IMR-90 (cell line): ENCODE results near the gene SPEM1. TPM values are rescaled to one million over a fixed set of nuclear protein-coding genes. Genes with fewer than 3 reads are reported as not detected.

Experiments used
- ATAC-seq: fragments of 200-7000 bp; cut with Tn5 transposase; 2 replicates; pipeline ENCODE4 v1.9.1; 2020; ENCODE audit warnings: low read depth, mild to moderate bottlenecking, moderate library complexity
- Bru-seq: library from RNA; stranded (reverse); fragments of 400-500 nt; gene quantifications from one replicate; lab custom pipeline; 2021; lab: Mats Ljungman, UMichigan
- BruChase-seq, 2 experiments: library from RNA; stranded (reverse); fragments of 400-500 nt; gene quantifications; one replicate each; lab custom pipeline; 2021; lab: Mats Ljungman, UMichigan
- BruUV-seq: library from RNA; stranded (reverse); fragments of 400-500 nt; replicated peaks from 2 replicates; lab custom pipeline; 2021; lab: Mats Ljungman, UMichigan
- CTCF ChIA-PET: fragments of 300-600 bp; formaldehyde crosslinking; extraction: SDS; loops from one replicate; lab custom pipeline; 2021; ENCODE audit warnings: antibody characterized with exemption; lab: Yijun Ruan, JAX
- POLR2A ChIA-PET: fragments of 300-600 bp; sonication (Branson Sonifier 250); formaldehyde crosslinking; loops from one replicate; lab custom pipeline; 2022; ENCODE audit warnings: antibody characterized with exemption; ENCODE audit not compliant: unreplicated experiment; lab: Charles Lee
- DNase-seq: peaks from one replicate; pipeline ENCODE4 v3.0.0; 2013
- H2AFZ ChIP-seq: replicated peaks from 2 replicates; pipeline ENCODE3; 2013; ENCODE audit warnings: low read length, mild to moderate bottlenecking; ENCODE audit not compliant: poor library complexity
- H2AK5ac ChIP-seq: 2 replicates; pipeline ENCODE4 v1.6.1; 2013; ENCODE audit warnings: low read depth, low read length, inconsistent platforms
- H2AK9ac ChIP-seq: replicated peaks from 2 replicates; pipeline ENCODE3; 2013; ENCODE audit warnings: mild to moderate bottlenecking, low read depth, low read length, moderate library complexity; ENCODE audit not compliant: poor library complexity
- H2BK120ac ChIP-seq: 2 replicates; pipeline ENCODE4 v1.6.1; 2013; ENCODE audit warnings: low read depth, low read length, inconsistent platforms
- H2BK15ac ChIP-seq: 3 replicates; pipeline ENCODE4 v1.6.1; 2013; ENCODE audit warnings: low read depth, low read length, inconsistent platforms
- H2BK20ac ChIP-seq: 2 replicates; pipeline ENCODE4 v1.6.1; 2013; ENCODE audit warnings: low read depth, mild to moderate bottlenecking, inconsistent platforms, low read length, moderate library complexity
- H2BK5ac ChIP-seq: 2 replicates; pipeline ENCODE4 v1.6.1; 2013; ENCODE audit warnings: mild to moderate bottlenecking, low read depth, low read length, inconsistent platforms; ENCODE audit not compliant: poor library complexity, severe bottlenecking
- H3K14ac ChIP-seq: replicated peaks from 2 replicates; pipeline ENCODE4 v1.6.1; 2013; ENCODE audit warnings: low read depth, low read length, inconsistent platforms
- H3K18ac ChIP-seq: 2 replicates; pipeline ENCODE4 v1.6.1; 2013; ENCODE audit warnings: low read depth, low read length, control low read depth
- H3K23ac ChIP-seq: 2 replicates; pipeline ENCODE4 v1.6.1; 2013; ENCODE audit warnings: low read depth, low read length, inconsistent platforms
- H3K27ac ChIP-seq: 2 replicates; pipeline ENCODE4 v1.5.1; 2013; ENCODE audit warnings: mild to moderate bottlenecking, control low read depth, low read length; ENCODE audit not compliant: insufficient read depth
- H3K27me3 ChIP-seq: 2 replicates; pipeline ENCODE4 v1.6.1; 2013; ENCODE audit warnings: low read length; ENCODE audit not compliant: control insufficient read depth, insufficient read depth
- H3K36me3 ChIP-seq: 2 replicates; pipeline ENCODE4 v1.6.1; 2013; ENCODE audit warnings: low read length, mixed read lengths; ENCODE audit not compliant: control insufficient read depth, insufficient read depth
- H3K4ac ChIP-seq: 2 replicates; pipeline ENCODE4 v1.6.1; 2013; ENCODE audit warnings: low read depth, low read length, inconsistent platforms
- H3K4me1 ChIP-seq: 2 replicates; pipeline ENCODE4 v1.6.1; 2013; ENCODE audit warnings: low read length, mixed read lengths; ENCODE audit not compliant: control insufficient read depth, insufficient read depth
- H3K4me2 ChIP-seq: 2 replicates; pipeline ENCODE4 v1.6.1; 2013; ENCODE audit warnings: low read depth, mild to moderate bottlenecking, control low read depth, low read length, moderate library complexity
- H3K4me3 ChIP-seq: 2 replicates; pipeline ENCODE4 v1.5.1; 2013; ENCODE audit warnings: low read depth, mild to moderate bottlenecking, control low read depth, low read length, moderate library complexity; ENCODE audit not compliant: insufficient read depth
- H3K56ac ChIP-seq: 2 replicates; pipeline ENCODE4 v1.6.1; 2013; ENCODE audit warnings: low read length, inconsistent platforms; ENCODE audit not compliant: insufficient read depth; ENCODE audit errors: extremely low read depth
- H3K79me1 ChIP-seq, 2 experiments: 2 replicates each; pipeline ENCODE4 v1.6.1; 2013; ENCODE audit warnings: low read length in 2 of 2, inconsistent platforms in 1 of 2, low read depth in 1 of 2
- H3K9ac ChIP-seq: 2 replicates; pipeline ENCODE4 v1.6.1; 2013; ENCODE audit warnings: low read depth, low read length, control low read depth
- H3K9me1 ChIP-seq: 2 replicates; pipeline ENCODE4 v1.6.1; 2013; ENCODE audit warnings: low read length, inconsistent platforms; ENCODE audit not compliant: insufficient read depth
- H3K9me3 ChIP-seq: 2 replicates; pipeline ENCODE4 v1.6.1; 2013; ENCODE audit warnings: low read length; ENCODE audit not compliant: control insufficient read depth, insufficient read depth
- H4K20me1 ChIP-seq: 2 replicates; pipeline ENCODE4 v1.6.1; 2013; ENCODE audit warnings: low read length, inconsistent platforms; ENCODE audit not compliant: insufficient read depth
- H4K5ac ChIP-seq: 2 replicates; pipeline ENCODE4 v1.6.1; 2013; ENCODE audit warnings: mild to moderate bottlenecking, low read depth, low read length, control low read depth
- H4K8ac ChIP-seq, 2 experiments: 2 replicates each; pipeline ENCODE4 v1.6.1; 2013; ENCODE audit warnings: low read depth in 2 of 2, low read length in 2 of 2, control low read depth in 1 of 2, inconsistent platforms in 1 of 2
- H4K91ac ChIP-seq: 2 replicates; pipeline ENCODE4 v1.6.1; 2013; ENCODE audit warnings: low read depth, low read length, inconsistent platforms; ENCODE audit not compliant: insufficient read depth
- BHLHE40 ChIP-seq: fragments of 150-350 bp; IDR thresholded peaks from 2 replicates; pipeline ENCODE4 v1.6.1; 2016; ENCODE audit warnings: mild to moderate bottlenecking, low read depth, low read length
- CEBPB ChIP-seq: IDR thresholded peaks from 2 replicates; pipeline ENCODE4 v1.6.1; 2012; ENCODE audit warnings: low read depth, low read length, improper control_type of control experiment
- CHD1 ChIP-seq: IDR thresholded peaks from 2 replicates; pipeline ENCODE4 v1.6.1; 2012; ENCODE audit warnings: low read depth, low read length, improper control_type of control experiment
- ELK1 ChIP-seq: fragments of 150-350 bp; IDR thresholded peaks from 2 replicates; pipeline ENCODE4 v1.6.1; 2016; ENCODE audit warnings: low read depth, mild to moderate bottlenecking, low read length, moderate library complexity, borderline replicate concordance
- FOS ChIP-seq: fragments of 150-350 bp; IDR thresholded peaks from 2 replicates; pipeline ENCODE4 v1.6.1; 2016; ENCODE audit warnings: low read depth, low read length
- MAZ ChIP-seq: IDR thresholded peaks from 2 replicates; pipeline ENCODE4 v1.6.1; 2012; ENCODE audit warnings: low read depth, mild to moderate bottlenecking, low read length, improper control_type of control experiment, moderate library complexity, borderline replicate concordance
- POLR2A ChIP-seq: IDR thresholded peaks from 2 replicates; pipeline ENCODE4 v1.6.1; 2012; ENCODE audit warnings: mild to moderate bottlenecking, low read depth, low read length
- RAD21 ChIP-seq: IDR thresholded peaks from 2 replicates; pipeline ENCODE4 v1.6.1; 2012; ENCODE audit warnings: low read length, improper control_type of control experiment
- RCOR1 ChIP-seq: IDR thresholded peaks from 2 replicates; pipeline ENCODE4 v1.6.1; 2012; ENCODE audit warnings: mild to moderate bottlenecking, low read length, improper control_type of control experiment; ENCODE audit not compliant: insufficient replicate concordance
- RFX5 ChIP-seq: IDR thresholded peaks from 2 replicates; pipeline ENCODE4 v1.8.0; 2012; ENCODE audit warnings: low read depth, mild to moderate bottlenecking, low read length, moderate library complexity
- SMC3 ChIP-seq: fragments of 150-350 bp; IDR thresholded peaks from 2 replicates; pipeline ENCODE4 v1.6.1; 2016; ENCODE audit warnings: low read depth, mild to moderate bottlenecking, antibody characterized with exemption, low read length, moderate library complexity
- WGBS, 2 experiments: methylation state at CpG; one replicate each; pipeline versions ENCODE4 v1.1.5 to v1.1.7; 2013; ENCODE audit warnings: missing lambda C conversion rate in 2 of 2; ENCODE audit not compliant: insufficient read length in 1 of 2; ENCODE audit errors: extremely low coverage in 2 of 2; 5-methylcytosine and 5-hydroxymethylcytosine counted together
- dilution Hi-C: fragments of 300-500 bp; cut with HindIII; formaldehyde crosslinking; loops from one replicate; pipeline ENCODE4 v1.14.3; 2018; ENCODE audit warnings: low sequenced_read_pairs; ENCODE audit not compliant: unreplicated experiment
- in situ Hi-C: fragments of 300-500 bp; cut with MboI; formaldehyde crosslinking; loops from 3 replicates; pipeline ENCODE4 v1.14.3; 2019; ENCODE audit warnings: low sequenced_read_pairs, inconsistent platforms, mixed read lengths
- intact Hi-C: fragments of 100-400 bp; cut with micrococcal nuclease; formaldehyde crosslinking; loops from 2 replicates; pipeline ENCODE4 v1.10.0; 2022
- long read RNA-seq: library from polyadenylated mRNA; unstranded; transcript quantifications from one replicate; pipeline ENCODE4 v2.0.0, GENCODE V29; 2021; ENCODE audit not compliant: unreplicated experiment
- polyA plus RNA-seq, 3 experiments: library from polyadenylated mRNA; depleted of rRNA; stranded (reverse); fragments of >200 nt; gene quantifications; 2 replicates each; pipeline ENCODE4 v1.2.3, GENCODE V29; 2012; ENCODE audit warnings: low replicate concordance in 1 of 3
- total RNA-seq: library from RNA; depleted of rRNA; stranded (reverse); fragments of >200 nt; gene quantifications from 2 replicates; pipeline ENCODE4 v1.2.3, GENCODE V29; 2012; rRNA removed
- TF ChIP-seq, protein P1 (sequence below): fragments of 150-350 bp; IDR thresholded peaks from 2 replicates; pipeline ENCODE4 v1.6.1; 2017; ENCODE audit warnings: mild to moderate bottlenecking, antibody characterized with exemption, low read length, low read depth
- TF ChIP-seq, protein P2 (sequence below): conservative IDR thresholded peaks from 2 replicates; pipeline ENCODE4 v1.5.1; 2012; ENCODE audit warnings: mild to moderate bottlenecking, low read depth, low read length, improper control_type of control experiment

SPEM1 gene
- total RNA-seq (not detected in 2 replicates), polyA plus RNA-seq (2012; rRNA removed) (not detected in 2 replicates), Bru-seq, nascent RNA (not detected), BruChase-seq, experiment 1, labeled RNA remaining after a 6-hour chase (not detected), BruChase-seq, experiment 2, labeled RNA remaining after a 2-hour chase (percentile 19 among the genes with signal in this experiment)
- polyA plus RNA-seq (2012; cell fraction: cytosol; rRNA removed), result not detected in 2 replicates
- polyA plus RNA-seq (2012; cell fraction: nucleus; rRNA removed; ENCODE audit: low replicate concordance), result not detected in 2 replicates
- long read RNA-seq, result 0 reads

DNA sequence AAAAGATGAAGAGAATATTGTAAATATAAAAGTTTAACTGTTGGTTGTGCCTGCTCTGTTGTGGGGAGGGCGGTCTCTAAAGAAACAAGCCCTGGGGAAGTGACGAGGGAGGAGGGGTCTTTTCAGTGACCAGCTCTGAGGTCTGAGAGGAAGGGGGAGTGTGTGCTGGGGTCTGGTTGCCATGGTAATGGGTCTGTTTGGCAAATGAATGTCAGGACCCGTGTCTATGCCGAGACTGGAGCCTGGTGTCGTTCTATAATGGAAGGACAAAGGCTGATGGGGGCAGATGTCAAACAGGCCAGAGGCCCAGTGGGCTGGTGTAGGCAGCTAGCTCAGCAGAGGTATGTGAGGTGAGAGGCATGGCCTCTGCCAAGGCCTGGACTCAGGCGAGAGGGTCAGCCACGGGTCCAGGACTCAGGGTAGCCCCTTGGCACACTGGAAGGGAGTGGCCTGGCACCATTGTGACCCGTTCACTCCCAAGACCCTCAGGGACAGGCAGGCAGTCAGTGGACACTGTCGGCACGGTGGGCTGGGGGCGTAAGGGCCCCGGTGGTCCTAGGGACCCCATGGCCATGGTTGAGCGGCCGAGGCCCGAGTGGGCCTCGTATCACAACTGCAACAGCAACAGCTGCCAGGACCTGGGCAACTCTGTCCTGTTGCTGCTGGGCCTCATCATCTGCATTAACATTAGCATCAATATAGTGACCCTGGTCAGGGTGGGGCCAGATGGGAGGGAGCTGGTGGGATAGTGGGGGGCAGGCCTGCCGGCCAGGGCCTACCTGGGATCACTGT lies at the start of gene SPEM1:
Gene SPEM1 (plus strand): TSS at position 506 of the 792 bp plus-strand sequence. CDS start 61 bp downstream, at position 567.
- no peak within 1 kb of the TSS for H3K4me3 ChIP-seq
- H2BK20ac ChIP-seq, result no peak within 1 kb of the TSS
- H2AFZ ChIP-seq, result no peak within 1 kb of the TSS
- no peaks in the 10 kb centered on the region for H3K27me3 ChIP-seq
- no peak within 1 kb of the TSS for H4K5ac ChIP-seq
- no peak within 1 kb of the TSS for H2BK15ac ChIP-seq
- no peak within 1 kb of the TSS for H3K4me2 ChIP-seq
- POLR2A ChIA-PET, result interaction anchor here (1.0 kb wide), 1 partner anchor 14 kb away, joined by 3 read pairs; no protein-coding TSS in a partner anchor
- no peak within 1 kb of the TSS for H3K4ac ChIP-seq
- H3K79me1 ChIP-seq, result no peaks in the 10 kb centered on the region
- ATAC-seq, result no peak
- no peak within 1 kb of the TSS for H4K91ac ChIP-seq
- WGBS, 2 experiments, result 33% methylated on average over 6 of the region's 17 CpGs; no CpG with 5 or more reads in 1 of the 2 experiments
- intact Hi-C loops (no loop called here), in situ Hi-C loops (no loop called here), dilution Hi-C loops (no loop called here)
- no peak within 1 kb of the TSS for H3K18ac ChIP-seq
- H2AK5ac ChIP-seq, result no peak within 1 kb of the TSS
- H3K9ac ChIP-seq, result no peak within 1 kb of the TSS
- no peak within 1 kb of the TSS for H4K8ac ChIP-seq
- H3K23ac ChIP-seq, result no peak within 1 kb of the TSS
- no peak within 1 kb of the TSS for H3K14ac ChIP-seq
- H2BK120ac ChIP-seq, result no peak within 1 kb of the TSS
- H2AK9ac ChIP-seq, result peak within 1 kb of the TSS; percentile 42
- BruUV-seq, result no TSS peak
- CTCF ChIA-PET, result interaction anchor here (0.5 kb wide), 1 partner anchor 111 kb away, joined by 7 read pairs; no protein-coding TSS in a partner anchor
- no peaks in the 10 kb centered on the region for H3K9me3 ChIP-seq
- DNase-seq, result no peak
- peaks cover 21% of the 10 kb centered on the region for H3K36me3 ChIP-seq
- no peak within 1 kb of the TSS for H3K56ac ChIP-seq
- 0 out of 2 replicates have a peak, but pooled peaks cover 6% of the 10 kb centered on the region for H3K9me1 ChIP-seq
- peaks cover 7% of the 10 kb centered on the region; the same call in 1 of the 2 replicates for H4K20me1 ChIP-seq
- no peak within 1 kb of the TSS for H2BK5ac ChIP-seq
- H3K27ac ChIP-seq, result no peak within 1 kb of the TSS
- no peaks in the 10 kb centered on the region for H3K4me1 ChIP-seq
- TF ChIP-seq, protein P1, sequence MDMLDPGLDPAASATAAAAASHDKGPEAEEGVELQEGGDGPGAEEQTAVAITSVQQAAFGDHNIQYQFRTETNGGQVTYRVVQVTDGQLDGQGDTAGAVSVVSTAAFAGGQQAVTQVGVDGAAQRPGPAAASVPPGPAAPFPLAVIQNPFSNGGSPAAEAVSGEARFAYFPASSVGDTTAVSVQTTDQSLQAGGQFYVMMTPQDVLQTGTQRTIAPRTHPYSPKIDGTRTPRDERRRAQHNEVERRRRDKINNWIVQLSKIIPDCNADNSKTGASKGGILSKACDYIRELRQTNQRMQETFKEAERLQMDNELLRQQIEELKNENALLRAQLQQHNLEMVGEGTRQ, result no peak
- TF ChIP-seq POLR2A (no peak), CHD1 (no peak), BHLHE40 (no peak), ELK1 (no peak), RFX5 (no peak), RCOR1 (no peak), FOS (no peak), RAD21 (no peak), CEBPB (no peak), SMC3 (no peak), MAZ (no peak)
- TF ChIP-seq, protein P2, sequence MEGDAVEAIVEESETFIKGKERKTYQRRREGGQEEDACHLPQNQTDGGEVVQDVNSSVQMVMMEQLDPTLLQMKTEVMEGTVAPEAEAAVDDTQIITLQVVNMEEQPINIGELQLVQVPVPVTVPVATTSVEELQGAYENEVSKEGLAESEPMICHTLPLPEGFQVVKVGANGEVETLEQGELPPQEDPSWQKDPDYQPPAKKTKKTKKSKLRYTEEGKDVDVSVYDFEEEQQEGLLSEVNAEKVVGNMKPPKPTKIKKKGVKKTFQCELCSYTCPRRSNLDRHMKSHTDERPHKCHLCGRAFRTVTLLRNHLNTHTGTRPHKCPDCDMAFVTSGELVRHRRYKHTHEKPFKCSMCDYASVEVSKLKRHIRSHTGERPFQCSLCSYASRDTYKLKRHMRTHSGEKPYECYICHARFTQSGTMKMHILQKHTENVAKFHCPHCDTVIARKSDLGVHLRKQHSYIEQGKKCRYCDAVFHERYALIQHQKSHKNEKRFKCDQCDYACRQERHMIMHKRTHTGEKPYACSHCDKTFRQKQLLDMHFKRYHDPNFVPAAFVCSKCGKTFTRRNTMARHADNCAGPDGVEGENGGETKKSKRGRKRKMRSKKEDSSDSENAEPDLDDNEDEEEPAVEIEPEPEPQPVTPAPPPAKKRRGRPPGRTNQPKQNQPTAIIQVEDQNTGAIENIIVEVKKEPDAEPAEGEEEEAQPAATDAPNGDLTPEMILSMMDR, result no peak
